LNCAP (cell line): ENCODE measurements around the gene HIGD2A.

Source experiments
- TF ChIP-seq, protein P1 (sequence below): fragments of 450-650 bp; IDR thresholded peaks from 2 replicates; pipeline ENCODE4 v1.5.1; 2017; ENCODE audit warnings: mild to moderate bottlenecking

Gene HIGD2A

DNA sequence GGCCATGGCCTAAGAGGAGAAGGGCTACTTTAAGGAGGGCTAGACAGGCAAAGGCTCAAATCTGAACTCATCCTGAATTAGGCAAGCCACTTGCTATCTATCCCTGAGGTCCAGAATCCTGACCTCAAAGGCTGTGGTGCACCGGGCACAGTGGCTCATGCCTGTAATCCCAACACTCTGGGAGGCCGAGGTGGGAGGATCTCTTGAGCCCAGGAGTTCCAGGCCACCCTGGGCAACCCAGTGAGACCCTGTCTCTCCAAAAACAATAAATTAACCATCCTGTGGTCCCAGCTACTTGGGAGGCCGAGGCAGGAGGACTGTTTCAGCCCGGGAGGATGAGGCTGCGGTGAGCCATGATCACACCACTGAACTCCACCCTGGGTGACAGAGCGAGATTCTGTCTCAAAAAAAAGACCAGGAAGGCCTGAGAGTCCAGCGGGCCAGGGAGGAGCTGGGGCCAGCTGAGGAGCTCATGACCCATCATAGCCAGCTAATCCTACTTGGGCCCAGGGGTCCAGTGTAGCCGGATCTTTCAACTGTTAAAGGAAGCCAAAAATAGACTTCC, 4.1 kb upstream of the HIGD2A start:
- TF ChIP-seq, protein P1, sequence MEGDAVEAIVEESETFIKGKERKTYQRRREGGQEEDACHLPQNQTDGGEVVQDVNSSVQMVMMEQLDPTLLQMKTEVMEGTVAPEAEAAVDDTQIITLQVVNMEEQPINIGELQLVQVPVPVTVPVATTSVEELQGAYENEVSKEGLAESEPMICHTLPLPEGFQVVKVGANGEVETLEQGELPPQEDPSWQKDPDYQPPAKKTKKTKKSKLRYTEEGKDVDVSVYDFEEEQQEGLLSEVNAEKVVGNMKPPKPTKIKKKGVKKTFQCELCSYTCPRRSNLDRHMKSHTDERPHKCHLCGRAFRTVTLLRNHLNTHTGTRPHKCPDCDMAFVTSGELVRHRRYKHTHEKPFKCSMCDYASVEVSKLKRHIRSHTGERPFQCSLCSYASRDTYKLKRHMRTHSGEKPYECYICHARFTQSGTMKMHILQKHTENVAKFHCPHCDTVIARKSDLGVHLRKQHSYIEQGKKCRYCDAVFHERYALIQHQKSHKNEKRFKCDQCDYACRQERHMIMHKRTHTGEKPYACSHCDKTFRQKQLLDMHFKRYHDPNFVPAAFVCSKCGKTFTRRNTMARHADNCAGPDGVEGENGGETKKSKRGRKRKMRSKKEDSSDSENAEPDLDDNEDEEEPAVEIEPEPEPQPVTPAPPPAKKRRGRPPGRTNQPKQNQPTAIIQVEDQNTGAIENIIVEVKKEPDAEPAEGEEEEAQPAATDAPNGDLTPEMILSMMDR = no peak

DNA sequence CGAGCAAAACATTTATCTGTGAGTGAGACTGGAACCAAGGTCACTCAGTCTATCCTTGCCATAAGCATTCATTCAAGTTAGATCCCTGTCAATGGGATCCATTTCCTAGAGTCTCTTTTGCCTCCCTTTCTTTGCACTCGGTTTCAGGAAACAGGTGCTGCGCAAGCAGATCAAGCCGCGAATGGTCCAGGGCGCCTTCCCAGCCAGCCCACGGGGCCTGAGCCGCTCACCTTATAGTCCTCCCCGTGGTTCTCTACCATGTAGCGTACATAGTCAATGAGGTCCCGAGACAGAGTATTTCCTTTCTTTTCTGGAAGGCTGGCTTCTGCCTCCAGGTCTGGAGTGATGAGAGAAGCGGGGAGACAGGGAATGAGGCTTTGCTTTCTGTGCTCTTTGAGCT, 3.6 kb upstream of the HIGD2A start:
- TF ChIP-seq, protein P1 = no peak

DNA sequence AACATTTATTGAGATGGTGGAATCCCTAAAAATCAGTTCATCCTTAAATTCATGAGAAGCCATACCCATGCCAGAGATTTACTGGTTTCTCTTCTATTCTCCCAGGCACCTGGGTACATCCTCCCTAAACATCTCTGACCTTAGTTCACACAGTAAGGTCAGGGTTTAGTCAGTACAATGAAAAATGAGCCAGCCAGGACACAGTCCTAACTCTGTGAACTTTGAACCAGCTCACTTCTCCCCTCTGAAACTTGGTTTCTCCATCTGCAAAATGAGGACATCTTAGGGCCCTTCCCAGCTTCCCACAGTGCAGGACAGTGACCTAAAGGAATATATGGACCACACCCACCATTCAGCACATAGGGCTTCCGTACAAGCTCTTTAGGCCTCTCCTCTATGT, 2.1 kb upstream of the HIGD2A start:
- TF ChIP-seq, protein P1 = no peak

DNA sequence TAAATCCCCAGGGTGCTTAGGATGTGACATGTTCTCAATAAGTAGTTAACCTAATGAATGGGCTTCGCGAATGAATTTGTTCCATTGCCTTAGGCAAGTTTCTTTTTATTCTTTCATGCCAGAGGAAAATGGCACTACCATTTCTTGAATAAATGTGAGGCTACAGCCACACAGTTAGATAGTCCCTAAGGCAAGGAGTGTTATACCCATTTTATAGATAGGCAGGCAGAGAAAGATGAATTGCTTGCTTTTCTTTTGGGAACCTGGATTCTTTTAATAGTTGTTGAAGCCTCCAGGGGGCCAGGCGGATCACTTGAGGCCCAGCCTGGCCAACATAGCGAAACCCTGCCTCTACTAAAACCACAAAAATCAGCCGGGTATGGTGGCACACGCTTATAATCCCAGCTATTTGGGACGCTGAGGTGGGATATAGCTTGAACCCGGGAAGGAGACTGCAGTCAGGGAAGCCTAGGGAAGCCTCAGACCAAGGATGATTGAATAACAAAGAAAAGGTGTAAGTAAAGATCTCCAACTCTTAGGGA, 1.1 kb upstream of the HIGD2A start:
- TF ChIP-seq, protein P1 = no peak

DNA sequence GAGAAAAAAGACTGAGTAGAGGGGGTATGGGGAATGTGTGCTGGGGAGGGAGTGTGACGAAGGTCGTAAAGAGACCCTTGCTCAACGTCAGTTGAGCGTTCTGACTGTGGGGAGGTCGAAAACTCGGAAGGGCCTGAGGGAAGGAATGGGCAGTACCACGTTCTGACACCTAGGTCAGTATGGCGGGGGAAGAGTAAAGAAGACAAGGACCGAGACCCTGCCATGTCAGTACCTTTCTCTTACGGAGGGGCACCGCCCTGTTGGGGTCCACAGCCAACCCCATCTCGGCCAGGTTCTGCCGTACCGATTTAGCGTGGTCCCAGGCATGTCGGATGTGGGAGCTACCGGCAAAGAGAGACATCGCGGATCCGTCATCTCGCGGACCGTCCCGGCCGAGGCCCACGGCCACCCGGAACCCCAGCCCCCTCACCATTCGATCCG, 528 bp upstream of the HIGD2A start:
- TF ChIP-seq, protein P1 = no peak

DNA sequence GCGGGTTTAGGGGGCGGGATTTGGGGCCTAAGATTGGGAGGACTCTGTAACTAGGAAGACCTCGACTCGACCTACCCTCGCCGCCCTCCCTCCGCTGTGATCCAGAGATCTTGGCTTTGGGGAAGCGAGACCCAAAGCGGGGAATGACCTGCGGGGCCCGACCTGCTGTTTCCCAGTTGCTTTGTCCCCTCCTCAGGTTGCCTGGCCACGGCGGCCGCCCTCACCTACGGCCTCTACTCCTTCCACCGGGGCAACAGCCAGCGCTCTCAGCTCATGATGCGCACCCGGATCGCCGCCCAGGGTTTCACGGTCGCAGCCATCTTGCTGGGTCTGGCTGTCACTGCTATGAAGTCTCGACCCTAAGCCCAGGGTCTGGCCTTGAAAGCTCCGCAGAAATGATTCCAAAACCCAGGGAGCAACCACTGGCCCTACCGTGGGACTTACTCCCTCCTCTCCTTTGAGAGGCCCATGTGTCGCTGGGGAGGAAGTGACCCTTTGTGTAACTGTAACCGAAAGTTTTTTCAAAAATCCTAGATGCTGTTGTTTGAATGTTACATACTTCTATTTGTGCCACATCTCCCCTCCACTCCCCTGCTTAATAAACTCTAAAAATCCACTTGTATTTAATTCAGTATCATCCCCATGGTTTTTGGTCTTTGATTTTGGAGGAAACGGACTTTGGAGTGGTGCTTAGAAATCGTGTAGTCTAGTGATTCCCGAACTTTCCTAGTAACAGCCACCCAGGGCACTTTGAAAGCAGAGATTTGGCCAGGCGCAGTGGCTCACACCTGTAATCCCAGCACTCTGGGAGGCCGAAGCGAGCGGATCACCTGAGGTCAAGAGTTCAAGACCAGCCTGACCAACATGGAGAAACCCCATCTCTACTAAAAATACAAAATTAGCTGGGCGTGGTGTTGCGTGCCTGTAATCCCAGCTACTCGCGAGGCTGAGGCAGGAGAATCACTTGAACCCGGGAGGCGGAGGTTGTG, 878 bp downstream of the HIGD2A start:
- TF ChIP-seq, protein P1 = no peak

DNA sequence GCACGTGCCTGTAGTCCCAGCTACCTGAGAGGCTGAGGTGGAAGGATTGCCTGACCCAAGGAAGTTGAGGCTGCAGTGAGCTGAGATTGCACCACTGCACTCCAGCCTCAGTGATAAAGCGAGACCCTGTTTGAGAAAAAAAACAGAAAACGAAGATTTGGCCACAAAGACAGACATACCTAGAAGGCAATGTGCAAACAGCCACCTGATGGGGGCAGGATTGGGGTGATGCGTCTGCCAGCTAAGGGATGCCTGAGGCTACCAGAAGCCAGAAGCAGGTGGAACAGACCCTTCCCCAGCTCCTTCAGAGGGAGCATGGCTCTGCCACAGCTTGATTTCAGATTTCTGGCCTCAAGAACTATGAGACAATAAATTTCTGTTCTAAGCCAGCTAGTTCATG, 2.9 kb downstream of the HIGD2A start:
- TF ChIP-seq, protein P1 = no peak
